Thoracic aorta (tissue), 2 donors: ENCODE measurements around the gene IL5. TPM values are rescaled to one million over a fixed set of nuclear protein-coding genes. Genes with fewer than 3 reads are reported as not detected.

ENCODE experiments used
- ATAC-seq: fragments of 150-250 bp; one replicate; pipeline ENCODE4 v1.8.0; 2017; ENCODE audit warnings: low read depth; ENCODE audit not compliant: insufficient number of reproducible peaks, low FRiP score
- DNase-seq: peaks from one replicate; pipeline ENCODE4 v3.0.0-alpha.2; 2020; ENCODE audit warnings: low spot score
- H3K27ac ChIP-seq, 2 donors: fragments of 200-600 bp; sonication (generic); 1 replicate in 1 of 2; 2 replicates in 1 of 2; pipeline ENCODE4 v1.5.1; 2016; ENCODE audit warnings: mild to moderate bottlenecking in 2 of 2, moderate library complexity in 2 of 2
- H3K27me3 ChIP-seq: fragments of 200-600 bp; sonication (generic); replicated peaks from 2 replicates; pipeline ENCODE4 v1.6.0; 2016; ENCODE audit warnings: mild to moderate bottlenecking; ENCODE audit not compliant: insufficient read depth
- H3K36me3 ChIP-seq: fragments of 200-600 bp; sonication (generic); one replicate; pipeline ENCODE4 v1.5.1; 2016
- H3K4me1 ChIP-seq, 2 donors: fragments of 200-600 bp; sonication (generic); 1 replicate in 1 of 2; 2 replicates in 1 of 2; pipeline versions ENCODE4 v1.5.1 to v1.6.0; 2016; ENCODE audit warnings: low read depth in 2 of 2, mild to moderate bottlenecking in 1 of 2; ENCODE audit not compliant: control insufficient read depth in 1 of 2
- H3K4me3 ChIP-seq: fragments of 200-600 bp; sonication (generic); 2 replicates; pipeline ENCODE4 v1.5.1; 2016; ENCODE audit warnings: mild to moderate bottlenecking
- H3K9me3 ChIP-seq: fragments of 200-600 bp; sonication (generic); 2 replicates; pipeline ENCODE4 v1.5.1; 2016
- CTCF ChIP-seq: fragments of 200-600 bp; sonication (generic); IDR thresholded peaks from one replicate; pipeline ENCODE4 v1.5.1; 2019; ENCODE audit warnings: antibody characterized with exemption
- total RNA-seq, 2 donors: library from RNA; depleted of rRNA; stranded (reverse); fragments of >200 nt; gene quantifications; one replicate each; pipeline versions ENCODE4 v1.1.0 to v1.2.3, GENCODE V29; 2016

The IL5 gene
- total RNA-seq, 2 donors from 2014 or later, result not detected

DNA sequence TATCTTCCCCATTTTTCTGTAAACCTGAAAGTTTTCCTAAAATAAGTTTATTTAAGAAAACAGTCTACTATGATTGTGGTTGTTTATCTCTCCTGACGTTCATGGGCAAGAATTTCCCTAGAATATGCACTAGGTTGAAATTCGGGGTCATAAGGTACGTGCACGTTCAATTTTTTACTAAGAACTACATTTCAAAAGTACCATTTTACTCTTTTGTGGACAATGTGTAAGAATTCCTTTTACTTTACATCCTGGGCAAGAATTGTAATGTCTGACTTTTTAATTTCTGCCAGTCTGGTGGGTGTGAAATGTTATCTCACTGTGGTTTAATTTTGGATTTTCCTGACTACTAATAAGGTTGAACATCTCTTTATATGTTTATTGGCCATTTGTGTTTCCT lies 12.4 kb downstream of the IL5 start:
- no peaks in the 10 kb centered on the region for H3K36me3 ChIP-seq
- ATAC-seq (no peak), DNase-seq (no peak)
- no peak for TF ChIP-seq CTCF
- no peak overlapping the region for H3K4me3 ChIP-seq
- H3K9me3 ChIP-seq, result no peaks in the 10 kb centered on the region
- no peaks in the 10 kb centered on the region for H3K27me3 ChIP-seq
- no peak overlapping the region for H3K27ac ChIP-seq
- peaks cover 0 to 5% of the 10 kb centered on the region in 2 donors for H3K4me1 ChIP-seq

DNA sequence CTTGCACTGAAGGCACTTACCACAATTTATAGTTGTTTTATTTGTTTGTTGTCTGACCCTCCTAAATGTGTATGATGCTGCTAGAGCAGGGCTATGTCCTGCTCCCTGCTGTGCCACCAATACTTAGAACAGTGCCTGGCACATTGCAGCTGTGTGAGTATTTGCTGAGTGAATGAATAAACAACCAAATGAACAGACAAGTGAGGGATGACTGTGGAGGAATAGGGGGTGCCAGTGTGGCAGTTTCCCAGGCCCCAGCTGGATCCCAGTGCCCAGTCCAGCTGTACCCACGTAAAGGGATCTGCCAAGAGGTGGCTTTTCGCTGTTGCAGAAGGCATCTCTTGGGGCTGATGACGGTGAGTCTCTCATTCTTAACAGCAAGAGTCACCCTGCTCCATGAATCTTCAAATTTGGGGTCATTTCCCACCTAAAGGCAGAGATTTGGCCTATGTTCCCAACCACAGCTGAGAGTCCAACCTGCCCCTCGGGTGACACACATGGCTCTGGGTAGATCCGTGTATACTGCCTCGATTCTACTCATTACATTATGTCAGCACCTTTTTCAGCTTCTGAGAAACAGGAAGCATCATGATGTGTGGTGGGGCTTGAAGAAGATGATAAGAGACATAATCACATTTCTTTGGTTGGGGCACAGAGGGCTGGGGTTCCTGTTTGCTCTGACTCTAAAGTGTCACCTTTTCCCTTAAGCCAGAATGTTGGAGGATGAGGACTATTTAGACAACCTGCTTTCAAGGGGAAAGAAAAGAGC lies 14.3 kb downstream of the IL5 start:
- Histone ChIP-seq H3K4me3 (no peak overlapping the region), H3K36me3 (no peaks in the 10 kb centered on the region), H3K27me3 (no peaks in the 10 kb centered on the region), H3K9me3 (no peaks in the 10 kb centered on the region), H3K4me1 (peaks cover 0 to 5% of the 10 kb centered on the region in 2 donors), H3K27ac (no peak overlapping the region)
- no peak for DNase-seq
- TF ChIP-seq CTCF, result no peak
- no peak for ATAC-seq

DNA sequence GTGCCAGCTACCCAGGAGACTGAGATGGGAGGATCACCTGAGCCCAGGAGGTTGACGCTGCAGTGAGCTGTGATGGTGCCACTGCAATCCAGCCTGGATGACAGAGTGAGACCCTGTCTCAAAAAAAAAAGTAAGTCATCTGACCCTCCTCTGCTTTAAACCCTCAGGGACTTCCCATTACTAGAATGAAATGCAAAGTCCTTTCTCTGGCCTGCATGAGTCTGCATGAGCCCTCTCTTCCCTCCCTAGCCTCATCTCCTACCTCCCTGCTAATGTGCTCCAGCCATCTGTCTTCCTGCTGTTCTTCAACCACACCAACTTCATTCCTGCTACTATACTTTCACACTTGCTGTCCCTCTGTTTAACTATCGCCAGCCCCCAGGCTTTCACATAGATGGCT lies 15.3 kb downstream of the IL5 start:
- H3K36me3 ChIP-seq, result no peaks in the 10 kb centered on the region
- H3K27ac ChIP-seq, result no peak overlapping the region
- no peaks in the 10 kb centered on the region for H3K27me3 ChIP-seq
- TF ChIP-seq CTCF, result no peak
- H3K9me3 ChIP-seq, result no peaks in the 10 kb centered on the region
- H3K4me3 ChIP-seq, result no peak overlapping the region
- peaks cover 0 to 5% of the 10 kb centered on the region in 2 donors for H3K4me1 ChIP-seq
- ATAC-seq (no peak), DNase-seq (no peak)

GRCh38 chr5:132526974-132527564 lies 16.3 kb downstream of the IL5 start:
- no peaks in the 10 kb centered on the region for H3K36me3 ChIP-seq
- H3K27me3 ChIP-seq, result no peaks in the 10 kb centered on the region
- H3K9me3 ChIP-seq, result no peaks in the 10 kb centered on the region
- H3K4me3 ChIP-seq, result no peak overlapping the region
- no peak overlapping the region for H3K27ac ChIP-seq
- no peak for DNase-seq
- TF ChIP-seq CTCF, result no peak
- H3K4me1 ChIP-seq, result peaks cover 0 to 5% of the 10 kb centered on the region in 2 donors
- no peak for ATAC-seq

- ATAC-seq (peak; percentile 60), DNase-seq (no peak)
- TF ChIP-seq CTCF, result peak; percentile 81
- no peaks in the 10 kb centered on the region for H3K27me3 ChIP-seq
- H3K4me1 ChIP-seq, result peaks cover 0 to 5% of the 10 kb centered on the region in 2 donors
- H3K4me3 ChIP-seq, result no peak overlapping the region
- H3K27ac ChIP-seq, result no peak overlapping the region
- H3K9me3 ChIP-seq, result no peaks in the 10 kb centered on the region
- H3K36me3 ChIP-seq, result no peaks in the 10 kb centered on the region
These were observed 16.9 kb downstream of the IL5 start for GRCh38 chr5:132526290-132526973.
